Measurements from ENCODE around the gene PLCL1. TPM values are rescaled to one million over a fixed set of nuclear protein-coding genes. Genes with fewer than 3 reads are reported as not detected.

Gene PLCL1
- total and polyA plus RNA-seq, 10 of the 15 experiments (the other 5 are each of a cell fraction or from before 2014, with no cell fraction given) = 0.03 to 1.5 (median 0.22) TPM

DNA sequence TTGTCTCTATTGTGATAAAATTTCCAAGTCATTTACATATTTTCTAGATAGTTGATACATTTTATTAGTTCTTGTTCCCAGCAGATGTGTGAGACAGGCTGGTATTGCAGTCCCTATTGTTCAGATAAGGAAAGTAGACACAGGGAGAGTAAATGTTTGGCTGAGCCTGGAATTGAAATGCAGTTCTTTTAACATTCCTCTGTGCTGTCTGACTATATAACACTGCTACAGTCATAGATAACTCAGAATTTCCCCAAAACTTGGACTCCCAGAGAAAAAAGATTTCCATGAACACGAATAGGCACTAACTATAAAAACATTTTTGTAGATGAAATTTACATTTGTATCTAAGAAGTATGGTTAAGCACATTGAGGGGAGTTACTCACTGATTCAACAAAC lies 71.4 kb downstream of the PLCL1 start:
- Histone ChIP-seq H2AFZ (ENCODE audit: control insufficient read depth, low read depth, low read length) (no peak overlapping the region), H3K4me3 (no peak overlapping the region), H3K79me2 (ENCODE audit: control insufficient read depth, insufficient read depth, low read length) (no peaks in the 10 kb centered on the region), H4K20me1 (ENCODE audit: control insufficient read depth, insufficient read depth) (no peaks in the 10 kb centered on the region), H3K9ac (ENCODE audit: control insufficient read depth, insufficient read depth, low read length) (no peak overlapping the region), H3K4me2 (ENCODE audit: control insufficient read depth, insufficient read depth) (no peak overlapping the region), H3K27me3 (replicated peaks in 1 of 2; ENCODE audit: control insufficient read depth in 2 of 2, insufficient read depth in 2 of 2, low read length in 1 of 2) (no peaks in the 10 kb centered on the region), H3K4me1 (ENCODE audit: control insufficient read depth, insufficient read depth, low read length) (no peaks in the 10 kb centered on the region), H3K36me3 (ENCODE audit: control insufficient read depth in 2 of 2, insufficient read depth in 2 of 2, low read length in 1 of 2) (no peaks in the 10 kb centered on the region), H3K27ac (ENCODE audit: control insufficient read depth, insufficient read depth) (no peak overlapping the region), H3K9me3 (replicated peaks; ENCODE audit: control insufficient read depth, insufficient read depth, low read length) (no peaks in the 10 kb centered on the region)
- TF ChIP-seq SUPT20H (IDR thresholded peaks at IDR 0.05; ENCODE audit: borderline replicate concordance, control insufficient read depth, low read depth, low read length) (no peak), POLR2AphosphoS5 (IDR thresholded peaks at IDR 0.05; ENCODE audit: low read length) (no peak), JUNB (IDR thresholded peaks at IDR 0.05) (no peak), DPF2 (IDR thresholded peaks at IDR 0.05) (no peak), FOXM1 (IDR thresholded peaks at IDR 0.05; ENCODE audit: low read depth, low read length) (no peak), ZNF592 (IDR thresholded peaks at IDR 0.05) (no peak), ZNF384 (IDR thresholded peaks at IDR 0.05; ENCODE audit: borderline replicate concordance, low read depth, low read length) (no peak), ZNF24 (IDR thresholded peaks at IDR 0.05) (no peak)
- TF ChIP-seq, protein P1, sequence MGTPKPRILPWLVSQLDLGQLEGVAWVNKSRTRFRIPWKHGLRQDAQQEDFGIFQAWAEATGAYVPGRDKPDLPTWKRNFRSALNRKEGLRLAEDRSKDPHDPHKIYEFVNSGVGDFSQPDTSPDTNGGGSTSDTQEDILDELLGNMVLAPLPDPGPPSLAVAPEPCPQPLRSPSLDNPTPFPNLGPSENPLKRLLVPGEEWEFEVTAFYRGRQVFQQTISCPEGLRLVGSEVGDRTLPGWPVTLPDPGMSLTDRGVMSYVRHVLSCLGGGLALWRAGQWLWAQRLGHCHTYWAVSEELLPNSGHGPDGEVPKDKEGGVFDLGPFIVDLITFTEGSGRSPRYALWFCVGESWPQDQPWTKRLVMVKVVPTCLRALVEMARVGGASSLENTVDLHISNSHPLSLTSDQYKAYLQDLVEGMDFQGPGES (IDR thresholded peaks at IDR 0.05) = no peak
- ATAC-seq (no peak), FAIRE-seq (no peak), DNase-seq (ENCODE audit: low read depth, low spot score) (no peak)
- BruUV-seq (replicated peaks) = no TSS peak
- in situ Hi-C loops (cut with MboI) (no loop called here), intact Hi-C loops (cut with micrococcal nuclease; ENCODE audit: unreplicated experiment) (no loop called here)
- ChIA-PET CTCF (interaction anchor here (0.8 to 1.6 kb wide), 3 partner anchors 34 to 38 kb away, joined by 3 to 4 read pairs (median 3); no protein-coding TSS in a partner anchor), SMC1A (ENCODE audit: uncharacterized antibody, unreplicated experiment) (interaction anchor here (0.8 to 1.6 kb wide), 6 partner anchors 10 to 58 kb away, joined by 3 to 6 read pairs (median 6); no protein-coding TSS in a partner anchor), POLR2A (interaction anchor here (0.5 kb wide), 1 partner anchor 11 kb away, joined by 5 read pairs; no protein-coding TSS in a partner anchor), RAD21 (ENCODE audit: unreplicated experiment) (interaction anchor here (0.9 to 1.5 kb wide), 2 partner anchors 13 to 251 kb away, joined by 4 read pairs; no protein-coding TSS in a partner anchor)
- WGBS (ENCODE audit: insufficient coverage, insufficient replicate concordance, low lambda C conversion rate, missing lambda C conversion rate) = 0% methylated on average over 1 of the region's 1 CpG
